Measurements from ENCODE around the gene ELOB.

- no peak for TF ChIP-seq CTCF (IDR thresholded peaks at IDR 0.05)
- TF ChIP-seq EZH2 (IDR thresholded peaks at IDR 0.05): no peak
- TF ChIP-seq EZH2phosphoT487 (IDR thresholded peaks at IDR 0.05): no peak
Measured at GRCh38 chr16:2825049-2825742, 48.1 kb upstream of the ELOB start.

Measured in neural progenitor cell (in vitro differentiated cells).